ENCODE data around the gene NACA2. TPM values are rescaled to one million over a fixed set of nuclear protein-coding genes. Genes with fewer than 3 reads are reported as not detected.

NACA2 gene
- 0.13 and 0.22 TPM in 2 replicates for total RNA-seq

DNA sequence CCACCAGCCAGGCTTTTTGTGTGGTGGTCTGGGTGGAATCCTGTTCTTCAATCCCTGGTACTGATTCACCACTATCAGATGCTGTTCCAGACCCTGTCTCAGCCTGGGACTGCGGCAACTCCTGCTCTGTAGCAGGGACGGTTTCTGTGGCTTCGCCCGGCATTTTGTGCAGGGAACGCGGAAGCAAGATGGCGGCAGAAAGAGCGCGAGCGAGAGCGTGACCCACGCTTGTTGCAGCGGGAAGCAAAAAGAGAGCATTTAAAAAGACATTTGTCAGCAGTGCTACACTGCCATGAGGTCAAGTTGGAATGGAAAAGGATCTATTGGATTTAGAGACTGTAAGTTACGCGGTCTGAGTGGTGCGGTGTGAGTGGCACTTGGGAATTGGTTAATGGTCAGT lies at the start of gene NACA2:
TSS of gene NACA2 (minus strand) at position 202 of the 400 bp plus-strand sequence. CDS start at position 163, 39 bp downstream.

Other genes starting within 250 kb of the NACA2 start
- 8.4 and 11.7 TPM in 2 replicates for gene TBX2, start 191.4 kb downstream of the NACA2 start, total RNA-seq
- gene TBX4, start 138.8 kb downstream of the NACA2 start, total RNA-seq, result 18.2 and 26.7 TPM in 2 replicates